GM12878 (cell line): Measurements from ENCODE around the gene FYTTD1. TPM values are rescaled to one million over a fixed set of nuclear protein-coding genes. Genes with fewer than 3 reads are reported as not detected.

Experiments used
- BHLHE40 ChIP-seq, 2 experiments: fragments of 450-650 bp in 1 of 2; IDR thresholded peaks; 2 replicates each; pipeline ENCODE4 v1.6.1; 2011 to 2017; ENCODE audit warnings: low read depth in 2 of 2, borderline replicate concordance in 1 of 2, improper control_type of control experiment in 1 of 2, low read length in 1 of 2, mild to moderate bottlenecking in 1 of 2
- BMI1 ChIP-seq: fragments of 450-650 bp; IDR thresholded peaks from 2 replicates; pipeline ENCODE4 v1.6.1; 2016; ENCODE audit warnings: mild to moderate bottlenecking, moderate library complexity, borderline replicate concordance
- CEBPB ChIP-seq, 2 experiments: fragments of 150-350 bp in 1 of 2; IDR thresholded peaks; 2 replicates each; pipeline ENCODE4 v1.6.1; 2012 to 2014; ENCODE audit warnings: low read depth in 2 of 2, low read length in 2 of 2, borderline replicate concordance in 1 of 2, inconsistent platforms in 1 of 2
- CHD2 ChIP-seq: IDR thresholded peaks from 2 replicates; pipeline ENCODE4 v1.6.1; 2011; ENCODE audit warnings: low read depth, low read length, improper control_type of control experiment, borderline replicate concordance
- ETV6 ChIP-seq, 2 experiments: fragments of 450-650 bp in 1 of 2; IDR thresholded peaks in 1 of 2; conservative IDR thresholded peaks in 1 of 2; 2 replicates each; pipeline ENCODE4 v1.6.1; 2014; ENCODE audit warnings: antibody characterized with exemption in 1 of 2, borderline replicate concordance in 1 of 2, low read depth in 1 of 2, mild to moderate bottlenecking in 1 of 2, moderate library complexity in 1 of 2
- HCFC1 ChIP-seq: fragments of 150-350 bp; IDR thresholded peaks from 2 replicates; pipeline ENCODE4 v1.6.1; 2014; ENCODE audit warnings: low read length
- IKZF2 ChIP-seq, 2 experiments: fragments of 450-650 bp; IDR thresholded peaks; 2 replicates each; pipeline ENCODE4 v1.6.1; 2017; ENCODE audit warnings: mild to moderate bottlenecking in 2 of 2, moderate library complexity in 2 of 2
- MYB ChIP-seq: fragments of 150-350 bp; IDR thresholded peaks from 2 replicates; pipeline ENCODE4 v1.6.1; 2014; ENCODE audit warnings: mild to moderate bottlenecking, low read depth, low read length, borderline replicate concordance
- POLR2A ChIP-seq: IDR thresholded peaks from 2 replicates; pipeline ENCODE4 v1.6.1; 2011; ENCODE audit warnings: low read depth, mild to moderate bottlenecking, low read length
- POLR2AphosphoS5 ChIP-seq: IDR thresholded peaks from 2 replicates; pipeline ENCODE4 v1.6.1; 2011; ENCODE audit warnings: mild to moderate bottlenecking, low read length, inconsistent platforms
- RAD21 ChIP-seq: IDR thresholded peaks from 2 replicates; pipeline ENCODE4 v1.6.1; 2011; ENCODE audit warnings: mild to moderate bottlenecking, low read depth, low read length, moderate library complexity; ENCODE audit not compliant: insufficient read depth
- RBBP5 ChIP-seq: fragments of 200-600 bp; sonication (generic); conservative IDR thresholded peaks from 2 replicates; pipeline ENCODE4 v1.6.1; 2016
- SMARCA5 ChIP-seq: fragments of 450-650 bp; IDR thresholded peaks from 2 replicates; pipeline ENCODE4 v1.6.1; 2017; ENCODE audit warnings: mild to moderate bottlenecking
- STAT3 ChIP-seq: IDR thresholded peaks from 2 replicates; pipeline ENCODE4 v1.6.1; 2011; ENCODE audit warnings: low read depth, low read length, improper control_type of control experiment
- WRNIP1 ChIP-seq: IDR thresholded peaks from 2 replicates; pipeline ENCODE4 v1.6.1; 2011; ENCODE audit warnings: low read depth, low read length, improper control_type of control experiment, borderline replicate concordance
- YBX1 ChIP-seq: fragments of 450-650 bp; IDR thresholded peaks from 2 replicates; pipeline ENCODE4 v1.6.1; 2016; ENCODE audit warnings: antibody characterized with exemption
- ZNF274 ChIP-seq: IDR thresholded peaks from one replicate; pipeline ENCODE4 v1.8.0; 2011; ENCODE audit not compliant: insufficient read length, insufficient read depth
- polyA plus RNA-seq, 11 experiments: library from polyadenylated mRNA; depleted of rRNA in 4 of 11; unstranded in 6 of 11; stranded (reverse) in 5 of 11; fragments of >200 nt; fragmentation: Nextera tagmentation in 4 of 11; fragmentation: Illumina TruSeq in 1 of 11; extraction: Ambion mirVana in 4 of 11; extraction: Trizol in 1 of 11; gene quantifications; 1 replicate in 1 of 11; 2 replicates in 10 of 11; pipeline versions ENCODE4 v1.2.1 to v1.2.3, GENCODE V29; 2011 to 2016; ENCODE audit warnings: inconsistent platforms in 2 of 11, missing spikeins in 2 of 11, low read depth in 1 of 11
- total RNA-seq, 4 experiments: library from RNA; depleted of rRNA in 3 of 4; stranded (reverse); fragments of >200 nt in 3 of 4; fragmentation: Illumina TruSeq in 1 of 4; extraction: Trizol in 1 of 4; gene quantifications; 2 replicates each; pipeline versions ENCODE4 v1.2.1 to v1.2.3, GENCODE V29; 2013 to 2021
- TF ChIP-seq, protein P1 (sequence below): IDR thresholded peaks from 2 replicates; pipeline ENCODE4 v1.6.1; 2011; ENCODE audit warnings: low read depth, low read length, improper control_type of control experiment, borderline replicate concordance
- TF ChIP-seq, protein P2 (sequence below): fragments of 450-650 bp; IDR thresholded peaks from 2 replicates; pipeline ENCODE4 v1.6.1; 2018; ENCODE audit warnings: borderline replicate concordance, mild to moderate bottlenecking; ENCODE audit not compliant: partially characterized antibody
- TF ChIP-seq, protein P3 (sequence below): fragments of 450-650 bp; IDR thresholded peaks from 2 replicates; pipeline ENCODE4 v1.6.1; 2016; ENCODE audit warnings: mild to moderate bottlenecking, moderate library complexity, borderline replicate concordance
- TF ChIP-seq, protein P4 (sequence below): fragments of 450-650 bp; IDR thresholded peaks from 2 replicates; pipeline ENCODE4 v1.6.1; 2016; ENCODE audit warnings: mild to moderate bottlenecking

FYTTD1 gene
- total and polyA plus RNA-seq, 10 of the 15 experiments (the other 5 are each of a cell fraction or from before 2014, with no cell fraction given) = 25.5 to 101 (median 59.4) TPM

DNA sequence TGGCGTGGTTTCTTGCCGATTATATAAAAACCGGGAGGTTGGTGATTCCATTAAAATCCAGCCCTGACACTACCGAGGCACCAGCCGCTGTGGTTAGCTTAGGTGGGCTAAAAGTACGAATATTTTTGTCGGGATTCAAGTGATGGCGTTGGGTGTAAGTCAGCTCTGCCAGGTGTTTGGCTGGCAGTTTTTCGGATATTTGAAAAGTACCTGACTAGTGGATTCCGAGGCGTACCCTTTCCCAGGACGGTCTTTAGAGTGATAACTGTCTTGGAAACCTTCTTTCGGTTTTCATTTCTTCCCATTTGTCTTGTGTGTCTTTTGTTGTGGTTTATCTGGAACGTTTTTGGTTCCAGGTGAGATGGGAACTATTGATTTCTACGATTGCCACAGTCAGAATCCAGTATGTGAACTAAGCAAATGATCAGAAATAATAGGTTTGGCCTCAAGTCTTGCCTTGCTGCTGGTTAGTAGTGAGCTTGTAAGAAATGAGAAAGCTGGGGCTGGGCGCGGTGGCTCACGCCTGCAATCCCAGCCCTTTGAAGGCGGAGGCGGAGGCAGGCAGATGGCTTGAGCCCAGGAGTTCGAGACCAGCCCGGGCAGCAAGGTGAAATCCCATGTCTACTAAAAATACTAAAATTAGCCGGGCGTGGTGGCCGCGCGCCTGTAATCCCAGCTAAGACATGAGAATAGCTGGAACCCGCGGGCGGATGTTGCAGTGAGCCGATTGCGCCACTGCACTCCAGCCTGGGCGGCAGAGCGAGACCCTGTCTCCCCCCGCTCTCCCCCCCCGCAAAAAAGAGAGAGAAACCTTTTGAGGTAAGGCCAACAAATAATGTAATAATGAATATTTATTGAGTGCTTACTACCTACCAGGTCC lies 1.4 kb downstream of the FYTTD1 start (continued):
- TF ChIP-seq, protein P1, sequence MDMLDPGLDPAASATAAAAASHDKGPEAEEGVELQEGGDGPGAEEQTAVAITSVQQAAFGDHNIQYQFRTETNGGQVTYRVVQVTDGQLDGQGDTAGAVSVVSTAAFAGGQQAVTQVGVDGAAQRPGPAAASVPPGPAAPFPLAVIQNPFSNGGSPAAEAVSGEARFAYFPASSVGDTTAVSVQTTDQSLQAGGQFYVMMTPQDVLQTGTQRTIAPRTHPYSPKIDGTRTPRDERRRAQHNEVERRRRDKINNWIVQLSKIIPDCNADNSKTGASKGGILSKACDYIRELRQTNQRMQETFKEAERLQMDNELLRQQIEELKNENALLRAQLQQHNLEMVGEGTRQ = no peak
- no peak for TF ChIP-seq ZNF274
- TF ChIP-seq RBBP5 = no peak
- TF ChIP-seq WRNIP1 = no peak
- TF ChIP-seq MYB = no peak
- no peak for TF ChIP-seq BHLHE40 (IDR thresholded peaks at IDR 0.05; ENCODE audit: borderline replicate concordance in 1 of 2, low read depth in 2 of 2, low read length in 1 of 2)
- TF ChIP-seq CHD2 = no peak
- TF ChIP-seq BMI1 = no peak
- 0 out of 4 replicates have a peak, but pooled peaks of 1 of the 2 experiments have one; percentile 13 for TF ChIP-seq IKZF2 (IDR thresholded peaks at IDR 0.05)
- TF ChIP-seq, protein P2, sequence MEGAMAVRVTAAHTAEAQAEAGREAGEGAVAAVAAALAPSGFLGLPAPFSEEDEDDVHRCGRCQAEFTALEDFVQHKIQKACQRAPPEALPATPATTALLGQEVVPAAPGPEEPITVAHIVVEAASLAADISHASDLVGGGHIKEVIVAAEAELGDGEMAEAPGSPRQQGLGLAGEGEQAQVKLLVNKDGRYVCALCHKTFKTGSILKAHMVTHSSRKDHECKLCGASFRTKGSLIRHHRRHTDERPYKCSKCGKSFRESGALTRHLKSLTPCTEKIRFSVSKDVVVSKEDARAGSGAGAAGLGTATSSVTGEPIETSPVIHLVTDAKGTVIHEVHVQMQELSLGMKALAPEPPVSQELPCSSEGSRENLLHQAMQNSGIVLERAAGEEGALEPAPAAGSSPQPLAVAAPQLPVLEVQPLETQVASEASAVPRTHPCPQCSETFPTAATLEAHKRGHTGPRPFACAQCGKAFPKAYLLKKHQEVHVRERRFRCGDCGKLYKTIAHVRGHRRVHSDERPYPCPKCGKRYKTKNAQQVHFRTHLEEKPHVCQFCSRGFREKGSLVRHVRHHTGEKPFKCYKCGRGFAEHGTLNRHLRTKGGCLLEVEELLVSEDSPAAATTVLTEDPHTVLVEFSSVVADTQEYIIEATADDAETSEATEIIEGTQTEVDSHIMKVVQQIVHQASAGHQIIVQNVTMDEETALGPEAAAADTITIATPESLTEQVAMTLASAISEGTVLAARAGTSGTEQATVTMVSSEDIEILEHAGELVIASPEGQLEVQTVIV = no peak
- TF ChIP-seq, protein P3, sequence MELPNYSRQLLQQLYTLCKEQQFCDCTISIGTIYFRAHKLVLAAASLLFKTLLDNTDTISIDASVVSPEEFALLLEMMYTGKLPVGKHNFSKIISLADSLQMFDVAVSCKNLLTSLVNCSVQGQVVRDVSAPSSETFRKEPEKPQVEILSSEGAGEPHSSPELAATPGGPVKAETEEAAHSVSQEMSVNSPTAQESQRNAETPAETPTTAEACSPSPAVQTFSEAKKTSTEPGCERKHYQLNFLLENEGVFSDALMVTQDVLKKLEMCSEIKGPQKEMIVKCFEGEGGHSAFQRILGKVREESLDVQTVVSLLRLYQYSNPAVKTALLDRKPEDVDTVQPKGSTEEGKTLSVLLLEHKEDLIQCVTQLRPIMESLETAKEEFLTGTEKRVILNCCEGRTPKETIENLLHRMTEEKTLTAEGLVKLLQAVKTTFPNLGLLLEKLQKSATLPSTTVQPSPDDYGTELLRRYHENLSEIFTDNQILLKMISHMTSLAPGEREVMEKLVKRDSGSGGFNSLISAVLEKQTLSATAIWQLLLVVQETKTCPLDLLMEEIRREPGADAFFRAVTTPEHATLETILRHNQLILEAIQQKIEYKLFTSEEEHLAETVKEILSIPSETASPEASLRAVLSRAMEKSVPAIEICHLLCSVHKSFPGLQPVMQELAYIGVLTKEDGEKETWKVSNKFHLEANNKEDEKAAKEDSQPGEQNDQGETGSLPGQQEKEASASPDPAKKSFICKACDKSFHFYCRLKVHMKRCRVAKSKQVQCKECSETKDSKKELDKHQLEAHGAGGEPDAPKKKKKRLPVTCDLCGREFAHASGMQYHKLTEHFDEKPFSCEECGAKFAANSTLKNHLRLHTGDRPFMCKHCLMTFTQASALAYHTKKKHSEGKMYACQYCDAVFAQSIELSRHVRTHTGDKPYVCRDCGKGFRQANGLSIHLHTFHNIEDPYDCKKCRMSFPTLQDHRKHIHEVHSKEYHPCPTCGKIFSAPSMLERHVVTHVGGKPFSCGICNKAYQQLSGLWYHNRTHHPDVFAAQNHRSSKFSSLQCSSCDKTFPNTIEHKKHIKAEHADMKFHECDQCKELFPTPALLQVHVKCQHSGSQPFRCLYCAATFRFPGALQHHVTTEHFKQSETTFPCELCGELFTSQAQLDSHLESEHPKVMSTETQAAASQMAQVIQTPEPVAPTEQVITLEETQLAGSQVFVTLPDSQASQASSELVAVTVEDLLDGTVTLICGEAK = no peak; the same call in 1 of the 2 replicates
- no peak for TF ChIP-seq HCFC1
- peak; percentile 20; the same call in 1 of the 2 replicates for TF ChIP-seq POLR2AphosphoS5
- TF ChIP-seq YBX1 = 0 out of 2 replicates have a peak, but pooled peaks have one; percentile 31
- peak; percentile 47; the same call in 1 of the 2 replicates for TF ChIP-seq SMARCA5
- 0 out of 4 replicates have a peak, but pooled peaks of 1 of the 2 experiments have one; percentile 1 for TF ChIP-seq ETV6 (conservative IDR thresholded peaks at IDR 0.05 in 1 of 2, IDR thresholded peaks at IDR 0.05 in 1 of 2; ENCODE audit: borderline replicate concordance in 1 of 2, low read depth in 1 of 2)
- TF ChIP-seq, protein P4, sequence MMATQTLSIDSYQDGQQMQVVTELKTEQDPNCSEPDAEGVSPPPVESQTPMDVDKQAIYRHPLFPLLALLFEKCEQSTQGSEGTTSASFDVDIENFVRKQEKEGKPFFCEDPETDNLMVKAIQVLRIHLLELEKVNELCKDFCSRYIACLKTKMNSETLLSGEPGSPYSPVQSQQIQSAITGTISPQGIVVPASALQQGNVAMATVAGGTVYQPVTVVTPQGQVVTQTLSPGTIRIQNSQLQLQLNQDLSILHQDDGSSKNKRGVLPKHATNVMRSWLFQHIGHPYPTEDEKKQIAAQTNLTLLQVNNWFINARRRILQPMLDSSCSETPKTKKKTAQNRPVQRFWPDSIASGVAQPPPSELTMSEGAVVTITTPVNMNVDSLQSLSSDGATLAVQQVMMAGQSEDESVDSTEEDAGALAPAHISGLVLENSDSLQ = no peak
- no peak for TF ChIP-seq POLR2A
- no peak for TF ChIP-seq CEBPB (IDR thresholded peaks at IDR 0.05; ENCODE audit: borderline replicate concordance in 1 of 2, low read depth in 2 of 2, low read length in 2 of 2)
- no peak for TF ChIP-seq STAT3
- TF ChIP-seq RAD21 = no peak
